Cerebellar nuclear complex (tissue), 1 donor: ENCODE results near the gene RAPGEF6.
"Not testable (repeated sequence)": the region's sequence is repeated elsewhere in the genome, so short reads cannot be mapped to it uniquely, and the experiment has no call there.

Experiments used
- DNase-seq, 2 experiments: peaks; one replicate each; lab custom pipeline; 2025; lab: John Stamatoyannopoulos, UW

The RAPGEF6 gene, protein sequence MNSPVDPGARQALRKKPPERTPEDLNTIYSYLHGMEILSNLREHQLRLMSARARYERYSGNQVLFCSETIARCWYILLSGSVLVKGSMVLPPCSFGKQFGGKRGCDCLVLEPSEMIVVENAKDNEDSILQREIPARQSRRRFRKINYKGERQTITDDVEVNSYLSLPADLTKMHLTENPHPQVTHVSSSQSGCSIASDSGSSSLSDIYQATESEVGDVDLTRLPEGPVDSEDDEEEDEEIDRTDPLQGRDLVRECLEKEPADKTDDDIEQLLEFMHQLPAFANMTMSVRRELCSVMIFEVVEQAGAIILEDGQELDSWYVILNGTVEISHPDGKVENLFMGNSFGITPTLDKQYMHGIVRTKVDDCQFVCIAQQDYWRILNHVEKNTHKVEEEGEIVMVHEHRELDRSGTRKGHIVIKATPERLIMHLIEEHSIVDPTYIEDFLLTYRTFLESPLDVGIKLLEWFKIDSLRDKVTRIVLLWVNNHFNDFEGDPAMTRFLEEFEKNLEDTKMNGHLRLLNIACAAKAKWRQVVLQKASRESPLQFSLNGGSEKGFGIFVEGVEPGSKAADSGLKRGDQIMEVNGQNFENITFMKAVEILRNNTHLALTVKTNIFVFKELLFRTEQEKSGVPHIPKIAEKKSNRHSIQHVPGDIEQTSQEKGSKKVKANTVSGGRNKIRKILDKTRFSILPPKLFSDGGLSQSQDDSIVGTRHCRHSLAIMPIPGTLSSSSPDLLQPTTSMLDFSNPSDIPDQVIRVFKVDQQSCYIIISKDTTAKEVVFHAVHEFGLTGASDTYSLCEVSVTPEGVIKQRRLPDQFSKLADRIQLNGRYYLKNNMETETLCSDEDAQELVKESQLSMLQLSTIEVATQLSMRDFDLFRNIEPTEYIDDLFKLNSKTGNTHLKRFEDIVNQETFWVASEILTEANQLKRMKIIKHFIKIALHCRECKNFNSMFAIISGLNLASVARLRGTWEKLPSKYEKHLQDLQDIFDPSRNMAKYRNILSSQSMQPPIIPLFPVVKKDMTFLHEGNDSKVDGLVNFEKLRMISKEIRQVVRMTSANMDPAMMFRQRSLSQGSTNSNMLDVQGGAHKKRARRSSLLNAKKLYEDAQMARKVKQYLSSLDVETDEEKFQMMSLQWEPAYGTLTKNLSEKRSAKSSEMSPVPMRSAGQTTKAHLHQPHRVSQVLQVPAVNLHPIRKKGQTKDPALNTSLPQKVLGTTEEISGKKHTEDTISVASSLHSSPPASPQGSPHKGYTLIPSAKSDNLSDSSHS (N-terminal part only)

DNA sequence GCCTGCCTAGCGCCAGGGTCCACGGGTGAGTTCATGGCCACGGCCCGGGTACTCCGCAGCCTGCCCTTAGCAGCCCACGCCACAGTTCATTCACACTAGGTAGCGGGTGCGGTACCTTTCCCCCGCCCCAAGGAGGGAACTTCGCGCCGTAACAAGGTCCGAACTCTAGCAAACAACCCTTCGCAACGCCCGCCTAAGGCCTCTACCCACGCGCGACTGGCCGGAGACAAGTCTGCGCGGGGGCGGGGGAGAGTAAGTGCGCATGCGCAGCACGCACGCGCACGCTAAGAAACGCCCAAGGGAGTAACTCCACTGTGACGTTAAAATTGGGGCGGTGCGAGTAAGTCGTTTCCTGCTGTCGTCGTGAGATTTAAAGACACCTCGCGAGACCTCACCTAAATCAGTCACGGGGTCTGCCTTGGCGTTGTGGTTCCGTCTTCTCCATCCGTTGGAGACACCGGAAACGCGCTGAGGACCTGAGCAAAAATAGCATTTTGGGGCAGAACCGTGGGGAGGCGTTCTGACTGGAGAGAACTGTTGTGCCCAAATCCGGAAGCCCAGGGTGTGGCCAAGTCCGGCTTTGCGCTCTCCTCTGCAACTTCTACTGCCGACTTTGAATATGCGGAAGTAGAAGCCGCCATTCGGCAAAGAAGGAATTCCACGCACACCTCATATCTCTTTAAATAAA lies at the start of gene RAPGEF6:
Gene RAPGEF6 (minus strand): TSS at position 234 of the 688 bp plus-strand sequence. CDS start 199 bp downstream, at position 35.
- DNase-seq: peak; percentile 93 to 94

DNA sequence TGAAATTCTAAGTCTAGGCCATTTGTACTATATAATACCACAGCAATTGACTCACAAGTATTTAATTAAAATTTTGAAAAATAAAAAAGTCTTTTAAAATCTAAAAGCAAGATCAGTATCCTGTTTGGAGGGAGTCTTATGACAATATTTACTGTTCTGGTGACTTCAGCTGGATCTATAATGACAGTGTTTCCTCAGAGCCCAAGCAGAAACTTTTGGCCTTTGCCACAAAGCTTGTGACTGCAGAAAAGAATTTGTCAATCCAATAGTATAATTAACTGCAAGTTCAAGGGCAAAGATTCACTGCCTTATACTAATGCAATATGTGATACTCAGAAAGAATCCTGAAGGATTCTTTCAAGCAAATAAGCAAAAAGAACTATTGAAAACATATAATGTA lies 49.6 kb upstream of the RAPGEF6 start:
- no peak for DNase-seq

DNA sequence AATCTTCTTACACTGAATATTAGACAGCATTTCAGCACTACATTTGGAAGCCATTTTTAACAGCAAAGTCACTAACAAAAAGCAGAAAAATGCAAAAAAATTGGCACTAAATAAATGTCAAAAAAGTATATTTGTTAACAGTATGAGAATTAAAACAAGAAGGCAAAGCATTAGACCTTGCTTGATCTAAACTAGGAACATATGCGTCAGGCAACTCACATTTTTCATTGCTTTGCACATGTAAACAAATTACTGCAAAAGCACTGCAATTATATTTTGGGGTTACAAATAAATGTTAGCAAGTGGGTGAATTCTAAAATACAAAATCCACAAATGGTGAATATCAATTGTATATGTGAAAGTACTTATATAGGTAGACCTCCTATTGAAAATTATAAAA lies 49.0 kb upstream of the RAPGEF6 start:
- no peak for DNase-seq

DNA sequence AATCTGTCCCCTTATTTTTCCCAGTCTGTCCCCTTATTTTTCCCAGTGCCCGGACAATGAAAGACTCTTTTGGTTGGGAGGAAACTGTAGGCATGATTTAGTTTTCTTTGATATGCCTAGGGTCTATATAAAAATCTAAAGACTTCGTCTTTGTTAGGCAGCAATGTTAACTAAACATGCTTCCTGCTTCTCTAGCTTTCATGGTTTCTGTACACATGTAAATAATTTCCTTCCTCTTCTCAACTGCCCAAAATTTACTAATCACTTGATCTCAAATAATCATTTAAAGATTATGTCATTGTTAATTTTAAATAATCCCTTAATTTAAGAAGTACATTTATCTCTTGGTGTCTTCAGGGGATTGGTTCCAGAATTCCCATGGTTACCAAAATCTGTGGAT lies 47.8 kb upstream of the RAPGEF6 start:
- no peak for DNase-seq

DNA sequence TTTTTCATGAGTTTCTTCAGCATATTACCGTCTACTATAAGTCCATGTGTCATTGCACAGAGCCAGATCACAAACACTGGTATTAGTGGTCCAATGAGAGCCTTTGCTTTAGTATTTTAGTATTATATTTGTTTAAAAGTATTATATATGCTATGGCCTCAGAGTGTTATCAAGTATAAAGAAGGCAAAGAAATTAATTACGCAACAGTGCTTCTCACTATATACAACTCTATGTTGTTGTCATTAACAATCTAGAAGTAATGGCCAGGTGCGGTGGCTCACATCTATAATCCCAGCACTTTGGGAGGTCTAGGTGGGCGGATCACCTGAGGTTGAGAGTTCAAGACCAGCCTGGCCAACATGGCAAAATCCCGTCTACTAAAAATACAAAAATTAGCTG lies 47.1 kb upstream of the RAPGEF6 start:
- DNase-seq: no peak

DNA sequence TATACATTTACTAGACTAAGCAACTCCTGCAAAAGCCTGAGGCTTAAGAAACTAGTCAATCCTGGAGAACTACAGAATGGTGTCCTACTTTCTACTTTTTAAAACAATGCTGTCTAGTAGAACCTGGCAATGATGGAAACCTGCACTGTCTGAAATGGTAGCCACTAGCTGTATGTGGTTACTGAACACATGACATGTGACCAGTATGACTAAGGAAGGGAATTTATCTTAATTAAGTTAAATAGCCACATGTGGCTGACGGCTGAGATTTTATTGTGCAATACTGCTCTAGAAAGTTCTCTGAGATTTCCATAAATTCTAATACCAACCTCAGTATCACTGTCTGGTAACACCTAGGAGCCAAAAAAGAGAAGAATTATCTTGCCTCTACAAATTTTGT lies 44.9 kb upstream of the RAPGEF6 start:
- no peak for DNase-seq

DNA sequence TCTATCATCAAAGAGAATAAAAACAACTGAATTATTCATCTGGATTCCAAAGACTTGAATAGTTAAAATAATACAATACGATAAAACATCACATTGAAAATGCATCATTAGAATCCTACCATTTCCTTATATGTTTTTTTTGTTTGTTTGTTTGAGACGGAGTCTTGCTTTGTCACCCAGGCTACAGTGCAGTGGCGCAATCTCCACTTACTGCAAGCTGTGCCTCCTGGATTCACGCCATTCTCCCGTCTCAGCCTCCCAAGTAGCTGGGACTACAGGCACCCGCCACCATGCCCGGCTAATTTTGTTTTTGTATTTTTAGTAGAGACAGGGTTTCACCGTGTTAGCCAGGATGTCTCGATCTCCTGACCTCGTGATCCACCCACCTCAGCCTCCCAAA lies 43.2 kb upstream of the RAPGEF6 start:
- DNase-seq: not testable (repeated sequence)

DNA sequence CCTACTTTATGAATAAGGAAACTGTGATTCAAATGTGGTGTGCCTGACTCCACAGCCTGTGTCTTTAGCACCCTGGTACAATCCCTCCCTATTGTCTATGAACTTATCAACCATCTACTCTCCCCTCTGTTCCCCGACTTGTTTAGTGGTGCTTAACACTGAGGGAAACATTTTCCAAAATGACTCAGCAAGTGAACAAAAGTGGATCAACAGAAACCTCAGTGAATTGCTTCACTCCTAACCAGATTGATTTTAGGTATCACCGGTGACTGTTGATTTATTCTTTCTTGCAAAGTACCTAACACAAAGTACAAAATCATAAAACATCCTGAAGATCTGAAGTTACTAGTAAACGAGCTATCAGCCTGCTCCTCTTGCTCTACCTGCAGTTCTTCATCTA lies 42.1 kb upstream of the RAPGEF6 start:
- no peak for DNase-seq

DNA sequence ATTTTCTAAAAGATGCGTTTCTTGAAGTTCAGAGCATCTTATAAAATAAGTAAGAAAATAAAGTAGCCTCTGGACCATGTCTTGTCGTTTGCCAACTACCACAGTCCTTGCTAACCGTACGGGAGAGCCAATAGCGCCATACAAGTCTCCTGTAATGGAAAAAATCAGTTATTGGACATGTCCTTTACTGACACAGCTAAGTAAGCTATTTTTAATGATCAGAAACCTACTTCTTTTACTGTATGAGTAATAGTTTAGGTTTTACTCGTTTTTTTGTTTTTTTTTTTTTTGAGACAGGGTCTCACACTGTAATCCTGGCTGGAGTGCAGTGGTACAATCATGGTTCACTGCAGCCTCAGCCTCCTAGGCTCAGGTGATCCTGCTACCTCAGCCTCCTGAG lies 37.7 kb upstream of the RAPGEF6 start:
- DNase-seq: no peak

DNA sequence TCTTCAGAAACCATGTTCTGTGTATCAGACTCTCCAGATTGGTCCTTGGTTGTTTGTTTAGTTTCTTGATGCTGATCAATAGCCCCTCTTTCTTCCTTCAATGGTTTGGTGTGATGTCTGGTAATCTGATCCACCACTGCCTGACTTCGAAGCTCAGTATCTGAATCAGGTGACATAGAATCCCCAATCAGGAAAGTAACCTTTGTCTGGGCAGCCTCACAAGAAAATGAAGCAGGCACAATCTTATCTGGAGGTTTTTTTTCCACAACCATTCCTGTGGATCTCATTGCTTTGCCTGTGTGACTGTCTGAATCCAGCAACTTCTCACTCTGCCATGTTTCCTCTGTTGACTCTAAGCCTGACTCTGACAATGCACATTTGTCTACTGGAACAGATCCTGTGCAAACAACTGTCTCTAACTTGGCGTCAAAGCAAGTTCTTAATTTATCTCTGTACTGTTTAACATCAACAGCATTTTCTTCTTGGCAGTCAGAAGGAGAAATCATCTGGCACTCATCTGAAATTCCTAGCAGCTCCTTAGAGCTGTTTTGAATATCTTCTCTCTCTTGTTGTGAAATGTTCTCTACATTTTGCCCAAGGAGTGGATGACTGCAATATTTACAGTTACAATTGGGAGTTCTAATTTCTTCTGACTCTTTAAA lies 37.1 kb upstream of the RAPGEF6 start:
- no peak for DNase-seq

DNA sequence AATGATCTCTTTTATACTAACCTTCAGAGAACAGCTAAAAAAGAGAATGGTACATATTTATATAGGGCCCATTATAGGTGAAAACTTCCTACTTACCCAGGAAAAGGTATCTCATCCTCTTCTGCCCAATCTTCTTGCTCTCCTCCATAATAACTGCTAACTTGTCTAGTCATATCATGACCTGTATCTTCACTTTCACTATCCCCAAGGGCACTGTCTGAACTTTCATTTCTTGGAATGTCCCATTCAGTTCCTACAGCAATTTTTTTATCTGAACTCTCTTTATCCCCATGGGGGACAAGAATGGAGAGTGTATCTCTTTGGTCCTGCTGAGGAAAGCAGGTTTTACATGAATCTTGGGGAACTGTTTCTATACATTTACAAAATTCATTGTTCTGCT lies 36.4 kb upstream of the RAPGEF6 start:
- DNase-seq: no peak

DNA sequence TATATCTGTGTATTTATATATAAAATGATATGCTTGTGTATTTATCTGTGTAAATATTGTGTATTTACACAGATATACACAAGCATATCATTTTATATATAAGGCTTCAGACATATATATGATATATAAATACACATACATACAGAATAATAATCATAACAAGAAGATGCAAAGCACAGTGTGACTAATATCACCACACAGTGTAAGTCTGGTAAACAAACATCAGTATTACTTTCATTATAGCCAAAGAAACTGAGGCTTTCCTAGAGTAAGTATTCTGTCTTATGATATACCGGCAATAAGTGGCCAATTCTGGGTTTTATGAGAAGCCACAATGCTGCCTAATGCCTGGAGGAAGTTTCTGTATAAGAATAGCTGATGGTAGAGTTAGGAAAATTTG lies 29.9 kb upstream of the RAPGEF6 start:
- no peak for DNase-seq

DNA sequence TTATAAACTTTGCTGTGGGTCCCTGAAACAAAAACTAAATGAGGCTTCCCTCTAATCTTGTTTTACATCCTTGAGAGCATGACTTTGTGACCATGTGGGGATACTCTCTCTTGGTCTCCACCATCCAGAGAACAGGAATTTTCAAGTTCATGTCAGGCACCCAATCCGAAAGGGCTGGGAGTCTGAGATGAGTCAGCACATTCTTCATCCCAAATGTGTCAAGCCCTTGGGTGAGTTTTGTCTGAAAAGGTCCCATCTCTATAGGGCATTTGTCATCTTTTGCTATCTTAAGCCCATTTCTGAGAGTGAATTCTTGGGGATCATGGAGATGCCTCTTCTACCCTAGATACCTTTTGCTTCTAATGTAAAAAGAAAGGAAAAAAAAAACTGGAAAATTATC lies 26.9 kb upstream of the RAPGEF6 start:
- DNase-seq: no peak

DNA sequence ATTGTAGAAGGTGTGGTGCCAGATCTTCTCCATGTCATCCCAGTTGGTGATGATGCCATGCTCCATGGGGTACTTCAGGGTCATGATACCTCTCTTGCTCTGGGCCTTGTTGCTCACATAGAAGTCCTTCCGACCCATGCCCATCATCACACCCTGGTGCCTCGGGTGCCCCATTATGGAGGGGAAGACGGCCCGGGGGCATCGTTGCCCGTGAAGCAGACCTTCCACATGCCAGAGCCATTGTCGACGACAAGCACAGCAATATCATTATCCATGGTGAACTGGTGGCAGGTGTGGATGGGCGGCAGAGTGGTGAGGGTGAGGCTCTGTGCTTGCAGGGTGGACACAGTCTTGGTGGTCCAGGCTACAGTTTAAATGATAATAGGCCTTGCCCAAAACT lies 24.8 kb upstream of the RAPGEF6 start:
- DNase-seq: no peak

DNA sequence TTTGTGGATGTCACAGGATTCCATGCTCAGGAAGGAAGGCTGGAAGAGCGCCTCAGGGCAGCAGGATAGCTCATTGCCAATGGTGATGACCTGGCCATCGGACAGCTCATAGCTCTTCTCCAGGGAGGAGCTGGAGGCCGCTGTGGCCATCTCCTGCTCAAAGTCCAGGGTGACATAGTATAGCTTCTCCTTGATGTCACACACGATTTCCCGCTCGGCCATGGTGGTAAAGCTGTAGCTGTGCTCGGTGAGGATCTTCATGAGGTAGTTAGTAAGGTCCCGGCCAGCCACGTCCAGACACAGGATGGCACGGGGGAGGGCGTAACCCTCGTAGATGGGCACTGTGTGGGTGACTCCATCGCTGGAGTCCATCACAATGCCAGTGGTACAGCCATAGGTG lies 24.3 kb upstream of the RAPGEF6 start:
- DNase-seq: no peak

DNA sequence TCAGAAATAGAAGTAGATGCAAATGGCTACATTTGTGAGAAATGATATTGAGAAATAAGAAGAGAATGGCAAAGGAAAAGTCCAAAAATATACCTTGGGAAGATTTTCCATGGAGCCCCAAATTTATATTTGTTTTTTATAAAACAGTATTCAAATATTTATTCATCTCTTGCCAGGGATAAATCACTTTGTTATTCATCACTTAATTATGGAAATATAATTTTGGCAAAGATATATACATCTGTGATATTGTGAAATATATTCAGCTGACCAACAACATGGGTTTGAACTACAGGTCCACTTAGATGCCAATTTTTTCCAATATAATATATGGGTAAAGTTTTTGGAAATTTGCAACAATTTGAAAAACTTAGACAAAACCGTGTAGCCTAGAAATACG lies 19.7 kb upstream of the RAPGEF6 start:
- no peak for DNase-seq

DNA sequence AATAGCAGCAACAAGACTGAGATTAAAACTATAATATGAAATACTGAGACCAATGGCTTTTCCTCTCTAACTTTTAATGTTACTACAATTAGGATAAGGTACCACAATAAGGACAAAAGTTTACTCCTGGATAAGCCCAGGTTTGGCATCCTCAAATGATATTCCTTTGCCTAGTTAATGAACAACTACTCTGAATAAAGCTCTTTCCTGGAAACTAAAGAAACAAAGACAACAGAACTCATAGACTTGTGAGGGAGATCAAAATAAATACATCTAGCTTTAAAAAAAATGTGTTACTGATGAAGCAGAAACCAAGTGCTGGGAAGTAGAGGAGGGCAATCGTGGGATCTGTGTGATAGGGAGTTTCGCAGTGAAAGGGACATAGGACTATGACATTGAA lies 19.3 kb upstream of the RAPGEF6 start:
- no peak for DNase-seq

DNA sequence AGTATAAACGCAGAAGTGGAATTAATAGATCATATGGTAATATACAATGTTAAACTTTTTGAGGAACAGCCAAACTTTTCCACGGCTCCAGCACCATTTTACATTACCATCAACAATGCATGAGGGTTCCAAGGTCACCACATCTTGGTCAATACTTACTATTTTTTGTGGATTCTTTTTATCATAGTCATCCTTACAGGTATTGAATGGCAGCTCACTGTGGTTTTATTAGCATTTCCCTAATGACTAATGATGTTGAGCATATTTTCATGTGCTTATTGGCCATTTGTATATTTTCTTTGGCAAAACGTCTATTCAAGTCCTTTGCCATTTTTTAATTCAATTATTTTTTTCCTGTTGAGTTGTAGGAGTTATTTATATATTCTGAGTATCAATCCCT lies 14.1 kb upstream of the RAPGEF6 start:
- no peak for DNase-seq

DNA sequence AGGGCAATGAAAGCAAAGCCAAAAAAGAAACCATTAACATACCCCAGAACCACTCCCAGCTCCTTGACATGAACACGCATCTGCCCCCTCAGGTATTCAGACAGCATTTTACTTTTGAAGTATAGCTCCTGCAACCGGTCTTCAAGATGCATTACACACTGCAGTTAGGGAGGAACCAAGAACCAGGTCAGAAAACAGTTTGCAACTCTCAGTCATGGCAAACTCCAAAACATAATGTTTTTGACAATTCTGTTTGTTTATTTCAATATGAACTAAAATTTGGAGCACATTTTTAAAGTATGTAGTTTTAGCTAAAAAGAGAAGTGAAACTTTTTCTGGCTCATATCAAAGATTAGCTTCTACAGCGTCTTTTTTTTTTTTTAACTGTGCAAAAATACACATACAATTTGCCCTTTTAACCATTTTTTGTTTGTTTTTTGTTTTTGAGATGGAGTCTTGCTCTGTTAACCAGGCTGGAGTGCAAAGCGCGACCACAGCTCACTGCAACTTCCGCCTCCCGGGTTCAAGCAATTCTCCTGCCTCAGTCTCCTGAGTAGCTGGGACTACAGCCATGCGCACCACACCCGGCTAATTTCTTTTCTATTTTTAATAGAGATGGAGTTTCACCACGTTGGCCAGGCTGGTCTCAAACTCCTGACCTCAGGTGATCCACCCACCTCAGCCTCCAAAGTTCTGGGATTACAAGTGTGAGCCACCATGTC lies 12.2 kb upstream of the RAPGEF6 start:
- no peak for DNase-seq

DNA sequence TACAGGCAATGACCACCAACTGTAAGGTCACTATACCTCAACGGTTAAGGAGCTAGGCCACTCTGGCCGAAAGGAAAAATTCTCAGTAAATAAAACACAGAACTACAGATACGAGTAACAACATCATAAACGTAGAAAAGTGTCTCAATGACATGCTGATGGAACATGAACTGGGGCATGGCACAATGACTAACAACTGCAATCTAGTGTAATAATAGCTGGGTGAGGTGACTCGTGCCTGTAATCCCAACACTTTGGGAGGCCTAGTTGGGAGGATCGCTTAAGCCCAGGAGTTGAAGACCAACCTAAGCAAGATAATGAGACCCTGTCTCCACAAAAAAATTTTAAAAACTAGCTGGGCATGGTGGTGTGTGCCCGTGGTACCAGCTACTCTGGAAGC lies 9.8 kb upstream of the RAPGEF6 start:
- DNase-seq: no peak

DNA sequence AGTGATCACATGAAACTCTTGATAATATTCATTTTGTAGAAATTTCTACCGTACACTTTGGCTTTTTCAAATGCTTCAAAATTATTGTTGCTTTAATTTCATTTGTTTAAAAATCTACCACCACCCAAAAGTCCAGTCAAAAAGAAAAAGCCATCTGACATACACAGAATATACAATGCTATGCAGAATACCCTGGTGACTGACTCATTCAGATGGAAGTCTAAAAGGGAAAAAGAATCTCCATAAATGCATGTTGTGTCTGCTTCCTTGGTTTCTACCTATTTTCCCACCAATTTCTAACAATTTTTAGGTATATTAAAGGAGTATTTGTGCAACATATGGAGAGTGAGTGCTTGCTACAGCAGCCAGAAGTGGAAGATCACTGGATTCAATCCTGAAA lies 9.3 kb upstream of the RAPGEF6 start:
- no peak for DNase-seq
